ENCODE results near the gene ZNF385C. TPM values are rescaled to one million over a fixed set of nuclear protein-coding genes. Genes with fewer than 3 reads are reported as not detected.

Gene ZNF385C
- total and polyA plus RNA-seq, 7 experiments from 2014 or later, result 0.15 to 0.45 (median 0.23) TPM; not detected in 3

GRCh38 chr17:42051645-42052044 lies 46.6 kb downstream of the ZNF385C start:
- Histone ChIP-seq H3K27ac (ENCODE audit: low read depth, low read length) (no peak overlapping the region), H3K4me3 (ENCODE audit: low read length) (no peak overlapping the region), H3K27me3 (ENCODE audit: control insufficient read depth in 2 of 2, insufficient read depth in 2 of 2, low read length in 2 of 2) (no peaks in the 10 kb centered on the region), H3K9me3 (ENCODE audit: control insufficient read depth in 2 of 3, low read length in 3 of 3) (no peaks in the 10 kb centered on the region), H3K36me3 (ENCODE audit: control insufficient read depth in 2 of 3, insufficient read depth in 3 of 3, low read length in 3 of 3) (no peaks in the 10 kb centered on the region), H3K4me1 (ENCODE audit: control insufficient read depth in 2 of 2, insufficient read depth in 2 of 2, low read length in 2 of 2) (peaks cover 0 to 4% of the 10 kb centered on the region in 2 donors)
- peaks cover 6 to 13% (median 7%) of the 10 kb centered on the region in 7 donors for H3K4me1 Mint-ChIP-seq
- no peak for ATAC-seq
- H3K27ac Mint-ChIP-seq, result no peak overlapping the region
- H3K4me3 Mint-ChIP-seq, result peak overlapping the region in 9 of 10 donors; percentile 12 to 92 (median 56)
- ChIA-PET POLR2A (interaction anchor here (1.1 kb wide), 1 partner anchor 35 kb away, joined by 4 read pairs; the partner anchor contains the start of gene DNAJC7), CTCF (interaction anchor here (0.8 to 1.2 kb wide), 2 partner anchors 8 to 196 kb away, joined by 3 read pairs; no protein-coding TSS in a partner anchor)
- intact Hi-C loops (cut with micrococcal nuclease), result no loop called here
- H3K36me3 Mint-ChIP-seq, result no peaks in the 10 kb centered on the region
- no peak for DNase-seq
- no peaks in the 10 kb centered on the region for H3K9me3 Mint-ChIP-seq
- H3K27me3 Mint-ChIP-seq, result peaks cover 23 to 62% (median 25%) of the 10 kb centered on the region in 5 donors

GRCh38 chr17:42051013-42051400 lies 47.3 kb downstream of the ZNF385C start:
- no peaks in the 10 kb centered on the region for H3K9me3 ChIP-seq (ENCODE audit: control insufficient read depth in 2 of 3, low read length in 3 of 3)
- Mint-ChIP-seq H3K27ac (peak overlapping the region in 3 of 9 donors; percentile 43 to 68 (median 59)), H3K36me3 (no peaks in the 10 kb centered on the region), H3K9me3 (no peaks in the 10 kb centered on the region), H3K27me3 (peaks cover 23 to 62% (median 25%) of the 10 kb centered on the region in 5 donors), H3K4me3 (peak overlapping the region; percentile 56 to 92 (median 81)), H3K4me1 (peaks cover 6 to 13% (median 7%) of the 10 kb centered on the region in 7 donors)
- CTCF ChIA-PET, result interaction anchor here (0.8 to 1.2 kb wide), 2 partner anchors 9 to 195 kb away, joined by 3 read pairs; no protein-coding TSS in a partner anchor
- no peaks in the 10 kb centered on the region for H3K27me3 ChIP-seq (ENCODE audit: control insufficient read depth in 2 of 2, insufficient read depth in 2 of 2, low read length in 2 of 2)
- H3K27ac ChIP-seq (ENCODE audit: low read depth, low read length), result no peak overlapping the region
- DNase-seq (no peak), ATAC-seq (no peak)
- intact Hi-C loops (cut with micrococcal nuclease), result no loop called here
- no peaks in the 10 kb centered on the region for H3K36me3 ChIP-seq (ENCODE audit: control insufficient read depth in 2 of 3, insufficient read depth in 3 of 3, low read length in 3 of 3)
- peaks cover 0 to 4% of the 10 kb centered on the region in 2 donors for H3K4me1 ChIP-seq (ENCODE audit: control insufficient read depth in 2 of 2, insufficient read depth in 2 of 2, low read length in 2 of 2)
- no peak overlapping the region for H3K4me3 ChIP-seq (ENCODE audit: low read length)
- POLR2A ChIA-PET, result interaction anchor here (1.1 kb wide), 1 partner anchor 34 kb away, joined by 4 read pairs; the partner anchor contains the start of gene DNAJC7

GRCh38 chr17:42050393-42051012 lies 47.8 kb downstream of the ZNF385C start, which contains the start of gene C17orf113:
Gene C17orf113 (minus strand): TSS chr17:42050601. CDS start chr17:42043376, 7,225 bp downstream.
- DNase-seq (peak; percentile 11 to 42 (median 33)), ATAC-seq (peak; percentile 85)
- peak within 1 kb of the TSS; percentile 74 to 92 (median 81) for H3K4me3 Mint-ChIP-seq
- Histone ChIP-seq H3K36me3 (ENCODE audit: control insufficient read depth in 2 of 3, insufficient read depth in 3 of 3, low read length in 3 of 3) (no peaks in the 10 kb centered on the region), H3K9me3 (ENCODE audit: control insufficient read depth in 2 of 3, low read length in 3 of 3) (no peaks in the 10 kb centered on the region), H3K27ac (ENCODE audit: low read depth, low read length) (no peak within 1 kb of the TSS), H3K27me3 (ENCODE audit: control insufficient read depth in 2 of 2, insufficient read depth in 2 of 2, low read length in 2 of 2) (no peaks in the 10 kb centered on the region), H3K4me1 (ENCODE audit: control insufficient read depth in 2 of 2, insufficient read depth in 2 of 2, low read length in 2 of 2) (peaks cover 0 to 4% of the 10 kb centered on the region in 2 donors), H3K4me3 (ENCODE audit: low read length) (peak within 1 kb of the TSS; percentile 37)
- ChIA-PET CTCF (interaction anchor here (1.0 to 1.8 kb wide), 3 partner anchors 9 to 120 kb away, joined by 3 to 9 read pairs (median 5); partner anchors contain the start of gene ODAD4), POLR2A (interaction anchor here (1.1 kb wide), 1 partner anchor 33 kb away, joined by 4 read pairs; the partner anchor contains the start of gene DNAJC7)
- peak within 1 kb of the TSS in 3 of 9 donors; percentile 59 to 87 (median 68) for H3K27ac Mint-ChIP-seq
- H3K4me1 Mint-ChIP-seq, result peaks cover 6 to 13% (median 7%) of the 10 kb centered on the region in 7 donors
- peaks cover 23 to 62% (median 25%) of the 10 kb centered on the region in 5 donors for H3K27me3 Mint-ChIP-seq
- no peaks in the 10 kb centered on the region for H3K36me3 Mint-ChIP-seq
- intact Hi-C loops (cut with micrococcal nuclease), result loop anchor here in 1 of 2 donors (1.0 kb wide), 1 partner anchor 25 kb away; no protein-coding TSS in a partner anchor
- no peaks in the 10 kb centered on the region for H3K9me3 Mint-ChIP-seq

GRCh38 chr17:42049834-42050392 lies 48.4 kb downstream of the ZNF385C start:
- DNase-seq (no peak), ATAC-seq (no peak)
- Mint-ChIP-seq H3K4me3 (peak overlapping the region; percentile 73 to 84 (median 79)), H3K27ac (peak overlapping the region in 1 of 9 donors; percentile 87), H3K4me1 (peaks cover 6 to 13% (median 7%) of the 10 kb centered on the region in 7 donors), H3K27me3 (peaks cover 18 to 56% (median 25%) of the 10 kb centered on the region in 5 donors), H3K9me3 (no peaks in the 10 kb centered on the region), H3K36me3 (no peaks in the 10 kb centered on the region)
- Histone ChIP-seq H3K4me1 (ENCODE audit: control insufficient read depth in 2 of 2, insufficient read depth in 2 of 2, low read length in 2 of 2) (peaks cover 0 to 4% of the 10 kb centered on the region in 2 donors), H3K4me3 (ENCODE audit: low read length) (peak overlapping the region; percentile 37), H3K27me3 (ENCODE audit: control insufficient read depth in 2 of 2, insufficient read depth in 2 of 2, low read length in 2 of 2) (no peaks in the 10 kb centered on the region), H3K9me3 (ENCODE audit: control insufficient read depth in 2 of 3, low read length in 3 of 3) (no peaks in the 10 kb centered on the region), H3K36me3 (ENCODE audit: control insufficient read depth in 2 of 3, insufficient read depth in 3 of 3, low read length in 3 of 3) (no peaks in the 10 kb centered on the region), H3K27ac (ENCODE audit: low read depth, low read length) (no peak overlapping the region)
- intact Hi-C loops (cut with micrococcal nuclease), result loop anchor here in 1 of 2 donors (1.0 kb wide), 1 partner anchor 25 kb away; no protein-coding TSS in a partner anchor
- ChIA-PET CTCF (interaction anchor here (1.0 to 1.8 kb wide), 3 partner anchors 16 to 119 kb away, joined by 3 to 9 read pairs (median 5); partner anchors contain the start of gene ODAD4), POLR2A (interaction anchor here (1.3 kb wide), 1 partner anchor 33 kb away, joined by 5 read pairs; the partner anchor contains the start of gene DNAJC7)

GRCh38 chr17:42047343-42047742 lies 50.9 kb downstream of the ZNF385C start:
- H3K27me3 Mint-ChIP-seq, result peaks cover 6 to 37% (median 10%) of the 10 kb centered on the region in 5 donors
- no peaks in the 10 kb centered on the region for H3K36me3 ChIP-seq (ENCODE audit: control insufficient read depth in 2 of 3, insufficient read depth in 3 of 3, low read length in 3 of 3)
- no peaks in the 10 kb centered on the region for H3K27me3 ChIP-seq (ENCODE audit: control insufficient read depth in 2 of 2, insufficient read depth in 2 of 2, low read length in 2 of 2)
- intact Hi-C loops (cut with micrococcal nuclease), result no loop called here
- H3K4me3 Mint-ChIP-seq, result no peak overlapping the region
- peaks cover 0 to 4% of the 10 kb centered on the region in 2 donors for H3K4me1 ChIP-seq (ENCODE audit: control insufficient read depth in 2 of 2, insufficient read depth in 2 of 2, low read length in 2 of 2)
- H3K36me3 Mint-ChIP-seq, result no peaks in the 10 kb centered on the region
- H3K27ac Mint-ChIP-seq, result peak overlapping the region in 1 of 9 donors; percentile 20
- H3K9me3 Mint-ChIP-seq, result no peaks in the 10 kb centered on the region
- ATAC-seq, result no peak
- no peak overlapping the region for H3K27ac ChIP-seq (ENCODE audit: low read depth, low read length)
- no peak for DNase-seq
- H3K4me3 ChIP-seq (ENCODE audit: low read length), result no peak overlapping the region
- H3K9me3 ChIP-seq (ENCODE audit: control insufficient read depth in 2 of 3, low read length in 3 of 3), result no peaks in the 10 kb centered on the region
- H3K4me1 Mint-ChIP-seq, result peaks cover 6 to 13% (median 7%) of the 10 kb centered on the region in 7 donors
- ChIA-PET CTCF (no interaction called here), POLR2A (no interaction called here)

- Histone ChIP-seq H3K27me3 (ENCODE audit: control insufficient read depth in 2 of 2, insufficient read depth in 2 of 2, low read length in 2 of 2) (no peaks in the 10 kb centered on the region), H3K4me1 (ENCODE audit: control insufficient read depth in 2 of 2, insufficient read depth in 2 of 2, low read length in 2 of 2) (peaks cover 0 to 4% of the 10 kb centered on the region in 2 donors), H3K4me3 (ENCODE audit: low read length) (no peak overlapping the region), H3K27ac (ENCODE audit: low read depth, low read length) (no peak overlapping the region), H3K36me3 (ENCODE audit: control insufficient read depth in 2 of 3, insufficient read depth in 3 of 3, low read length in 3 of 3) (no peaks in the 10 kb centered on the region), H3K9me3 (ENCODE audit: control insufficient read depth in 2 of 3, low read length in 3 of 3) (no peaks in the 10 kb centered on the region)
- Mint-ChIP-seq H3K9me3 (no peaks in the 10 kb centered on the region), H3K4me3 (no peak overlapping the region), H3K27me3 (peaks cover 0 to 21% (median 1%) of the 10 kb centered on the region in 5 donors), H3K27ac (peak overlapping the region in 2 of 9 donors; percentile 4 to 19), H3K36me3 (no peaks in the 10 kb centered on the region), H3K4me1 (peaks cover 1 to 9% (median 2%) of the 10 kb centered on the region in 7 donors)
- ChIA-PET POLR2A (interaction anchor here (0.6 to 1.1 kb wide), 2 partner anchors 26 to 730 kb away, joined by 3 read pairs; partner anchors contain the start of gene NKIRAS2), CTCF (interaction anchor here (1.5 kb wide), 1 partner anchor 26 kb away, joined by 3 read pairs; the partner anchor contains the start of gene NKIRAS2)
- intact Hi-C loops (cut with micrococcal nuclease), result no loop called here
- DNase-seq (no peak), ATAC-seq (no peak)
Measured at GRCh38 chr17:42045719-42046118, 52.6 kb downstream of the ZNF385C start.

All from naive thymus-derived CD4-positive, alpha-beta T cell (primary cell).